Rectal smooth muscle tissue (tissue), 1 donor: Measurements from ENCODE around the gene BID.
"Not testable (repeated sequence)": the region's sequence is repeated elsewhere in the genome, so short reads cannot be mapped to it uniquely, and the experiment has no call there.

ENCODE experiments used
- H3K27ac ChIP-seq: one replicate; pipeline ENCODE4 v1.7.0; 2013; ENCODE audit warnings: low read depth, low read length, inconsistent platforms
- H3K27me3 ChIP-seq: one replicate; pipeline ENCODE4 v1.7.0; 2013; ENCODE audit warnings: low read length; ENCODE audit not compliant: control insufficient read depth, insufficient read depth
- H3K36me3 ChIP-seq: one replicate; pipeline ENCODE4 v1.7.0; 2013; ENCODE audit warnings: low read length; ENCODE audit not compliant: control insufficient read depth, insufficient read depth
- H3K4me1 ChIP-seq: one replicate; pipeline ENCODE4 v1.7.0; 2013; ENCODE audit warnings: low read length; ENCODE audit not compliant: control insufficient read depth, insufficient read depth
- H3K4me3 ChIP-seq: one replicate; pipeline ENCODE4 v1.7.0; 2013; ENCODE audit warnings: low read length
- H3K9ac ChIP-seq: one replicate; pipeline ENCODE4 v1.7.0; 2013; ENCODE audit warnings: low read length

The BID gene

GRCh38 chr22:17769716-17770082 lies 4.6 kb downstream of the BID start:
- no peak overlapping the region for H3K4me3 ChIP-seq
- no peak overlapping the region for H3K9ac ChIP-seq
- H3K27me3 ChIP-seq: no peaks in the 10 kb centered on the region
- H3K27ac ChIP-seq: no peak overlapping the region
- no peaks in the 10 kb centered on the region for H3K4me1 ChIP-seq
- H3K36me3 ChIP-seq: no peaks in the 10 kb centered on the region

- Histone ChIP-seq H3K9ac (no peak overlapping the region), H3K4me3 (no peak overlapping the region), H3K36me3 (no peaks in the 10 kb centered on the region), H3K27ac (no peak overlapping the region), H3K27me3 (no peaks in the 10 kb centered on the region), H3K4me1 (no peaks in the 10 kb centered on the region)
Observed at GRCh38 chr22:17769013-17769715, 5.1 kb downstream of the BID start.

- Histone ChIP-seq H3K9ac (no peak overlapping the region), H3K27me3 (no peaks in the 10 kb centered on the region), H3K27ac (no peak overlapping the region), H3K4me3 (no peak overlapping the region), H3K4me1 (no peaks in the 10 kb centered on the region), H3K36me3 (no peaks in the 10 kb centered on the region)
Observed at GRCh38 chr22:17767233-17768065, 6.8 kb downstream of the BID start.

- H3K9ac ChIP-seq, H3K4me1 ChIP-seq, H3K27me3 ChIP-seq, H3K4me3 ChIP-seq, H3K36me3 ChIP-seq, H3K27ac ChIP-seq: not testable (repeated sequence)
Observed at GRCh38 chr22:17764852-17765251, 9.4 kb downstream of the BID start.

DNA sequence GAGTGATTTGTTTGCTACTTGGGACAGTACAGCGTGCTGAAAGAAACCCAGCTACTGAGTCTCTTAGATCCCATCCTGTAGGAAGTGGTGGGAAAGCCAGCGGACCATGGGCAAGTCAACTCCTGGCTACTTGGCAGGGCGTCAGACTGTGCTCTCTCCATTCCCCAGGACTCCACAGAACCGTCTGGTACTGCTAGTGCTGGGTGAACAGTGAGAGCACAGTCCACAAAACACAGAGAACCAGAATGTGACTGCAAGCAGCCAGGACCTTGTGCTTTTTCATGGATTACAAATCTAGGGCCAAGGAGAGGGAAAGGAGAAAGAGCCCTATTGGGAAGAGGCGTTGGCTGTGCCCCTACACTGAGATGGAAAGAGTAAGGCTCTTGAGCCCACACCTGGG lies 10.2 kb downstream of the BID start:
- H3K27ac ChIP-seq: no peak overlapping the region
- H3K4me1 ChIP-seq: no peaks in the 10 kb centered on the region
- no peak overlapping the region for H3K4me3 ChIP-seq
- H3K27me3 ChIP-seq: no peaks in the 10 kb centered on the region
- no peak overlapping the region for H3K9ac ChIP-seq
- no peaks in the 10 kb centered on the region for H3K36me3 ChIP-seq

- not testable (repeated sequence) for H3K9ac ChIP-seq, H3K27ac ChIP-seq, H3K27me3 ChIP-seq, H3K4me3 ChIP-seq, H3K4me1 ChIP-seq, H3K36me3 ChIP-seq
Observed at GRCh38 chr22:17763442-17763841, 10.8 kb downstream of the BID start.

DNA sequence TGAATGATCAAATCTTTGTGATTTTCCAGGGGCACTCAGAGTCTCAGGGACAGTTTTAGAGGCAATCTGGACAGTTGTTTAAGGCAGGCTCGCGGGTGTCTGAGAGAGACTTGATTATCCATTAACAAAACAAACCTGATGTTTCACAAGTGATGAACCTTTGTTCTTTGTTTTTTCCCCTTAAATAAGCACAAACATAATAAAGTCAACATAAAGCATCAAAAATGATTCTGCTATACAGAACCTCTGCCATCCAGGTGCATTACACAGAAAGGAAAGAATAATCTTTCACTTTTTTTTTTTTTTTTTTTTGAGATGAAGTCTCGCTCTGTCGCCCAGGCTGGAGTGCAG lies 13.2 kb downstream of the BID start:
- no peak overlapping the region for H3K27ac ChIP-seq
- no peak overlapping the region for H3K9ac ChIP-seq
- no peaks in the 10 kb centered on the region for H3K4me1 ChIP-seq
- H3K27me3 ChIP-seq: no peaks in the 10 kb centered on the region
- H3K4me3 ChIP-seq: no peak overlapping the region
- no peaks in the 10 kb centered on the region for H3K36me3 ChIP-seq

DNA sequence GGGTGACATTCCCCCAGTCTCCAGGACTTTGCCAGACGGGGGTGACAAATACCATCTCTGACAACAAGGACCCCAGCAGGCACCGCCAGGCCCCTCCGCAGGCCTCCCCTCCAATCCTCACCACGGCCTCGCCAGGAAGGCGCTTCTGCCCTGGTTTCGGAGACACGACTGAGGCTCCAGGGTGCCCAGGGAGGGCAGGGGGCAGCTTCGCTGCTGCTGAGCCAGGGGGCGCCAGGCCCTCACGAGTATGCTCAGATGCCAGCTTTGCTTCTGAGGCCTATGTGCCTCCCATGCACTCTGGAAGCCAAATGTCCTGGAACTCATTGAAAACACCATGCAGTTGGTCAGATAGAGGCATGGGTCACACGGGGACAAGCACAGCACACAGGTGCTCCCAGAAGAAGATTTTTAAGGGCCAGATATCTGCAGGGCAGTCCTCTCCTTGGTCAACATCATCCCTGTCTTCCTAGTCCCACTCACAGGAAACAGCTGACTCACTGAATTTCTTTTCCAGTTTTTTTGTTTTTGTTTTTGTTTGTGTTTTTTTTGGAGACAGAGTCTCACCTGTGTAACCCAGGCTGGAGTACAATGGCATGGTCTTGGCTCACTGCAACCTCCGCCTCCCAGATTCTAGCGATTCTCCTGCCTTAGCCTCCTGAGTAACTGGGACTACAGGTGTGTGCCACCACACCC lies 19.9 kb downstream of the BID start:
- H3K4me1 ChIP-seq: no peaks in the 10 kb centered on the region

DNA sequence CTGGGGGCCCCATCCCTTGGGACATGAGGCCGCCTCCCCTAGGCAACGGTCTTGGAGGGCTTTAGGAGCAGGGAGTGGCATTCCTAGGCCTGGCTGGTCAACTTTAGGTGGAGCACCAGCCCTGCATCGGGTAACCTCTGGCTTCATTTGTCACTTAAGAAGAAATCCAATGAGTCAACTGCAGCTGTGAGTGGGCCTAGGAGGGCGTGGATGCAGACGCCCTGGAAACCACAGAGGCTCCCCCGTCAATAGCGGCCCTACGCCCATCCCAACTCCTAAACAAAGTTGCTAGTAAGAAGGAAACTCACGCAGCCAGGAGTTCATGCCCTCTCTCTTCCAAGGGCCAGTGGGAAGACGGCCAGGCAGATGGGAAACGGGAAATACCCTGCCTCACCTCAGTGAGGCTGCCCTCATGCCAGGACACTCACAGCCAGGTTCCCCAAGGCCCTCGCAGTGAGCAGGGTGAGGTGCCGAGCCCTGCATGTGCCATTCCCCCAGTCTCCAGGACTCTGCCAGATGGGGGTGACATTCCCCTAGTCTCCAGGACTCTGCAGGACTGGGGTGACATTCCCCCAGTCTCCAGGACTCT lies 20.8 kb downstream of the BID start:
- no peaks in the 10 kb centered on the region for H3K36me3 ChIP-seq
- H3K4me3 ChIP-seq: no peak overlapping the region
- no peak overlapping the region for H3K27ac ChIP-seq
- no peaks in the 10 kb centered on the region for H3K27me3 ChIP-seq
- no peaks in the 10 kb centered on the region for H3K4me1 ChIP-seq
- H3K9ac ChIP-seq: no peak overlapping the region

More for the DNA sequence above, 19.9 kb downstream of the BID start:
- H3K36me3 ChIP-seq: no peaks in the 10 kb centered on the region
- H3K27ac ChIP-seq: no peak overlapping the region
- no peaks in the 10 kb centered on the region for H3K27me3 ChIP-seq
- no peak overlapping the region for H3K9ac ChIP-seq
- H3K4me3 ChIP-seq: no peak overlapping the region

GRCh38 chr22:17751596-17751995 lies 22.7 kb downstream of the BID start:
- Histone ChIP-seq H3K27ac (no peak overlapping the region), H3K4me1 (no peaks in the 10 kb centered on the region), H3K4me3 (no peak overlapping the region), H3K9ac (no peak overlapping the region), H3K36me3 (no peaks in the 10 kb centered on the region), H3K27me3 (no peaks in the 10 kb centered on the region)

- Histone ChIP-seq H3K27me3 (no peaks in the 10 kb centered on the region), H3K4me3 (no peak overlapping the region), H3K9ac (no peak overlapping the region), H3K36me3 (no peaks in the 10 kb centered on the region), H3K4me1 (no peaks in the 10 kb centered on the region), H3K27ac (no peak overlapping the region)
Observed at GRCh38 chr22:17749605-17750395, 24.5 kb downstream of the BID start.
